HT-29 (cell line): ENCODE results near the gene DISP3. TPM values are rescaled to one million over a fixed set of nuclear protein-coding genes. Genes with fewer than 3 reads are reported as not detected.

ENCODE experiments used
- DNase-seq: peaks from one replicate; pipeline ENCODE4 v3.0.0-alpha.2; 2015; ENCODE audit warnings: low spot score
- total RNA-seq: library from RNA; depleted of rRNA; stranded (reverse); fragments of >200 nt; shearing (Covaris generic); gene quantifications from 2 replicates; pipeline ENCODE4 v1.2.3, GENCODE V29; 2014; rRNA removed

Gene DISP3
- total RNA-seq = 0.05 and 0.60 TPM in 2 replicates

- DNase-seq = peak; percentile 68
Measured at GRCh38 chr1:11478571-11479374, at the start of gene DISP3. TSS of gene DISP3 (plus strand) at chr1:11479155. CDS start at chr1:11500993, 21,838 bp downstream.

- DNase-seq = no peak
Measured at GRCh38 chr1:11429226-11429625, 49.7 kb upstream of the DISP3 start.

- DNase-seq = no peak
Measured at GRCh38 chr1:11429935-11430334, 49.0 kb upstream of the DISP3 start.

GRCh38 chr1:11431941-11432507 is 46.9 kb upstream of the DISP3 start:
- DNase-seq = no peak

GRCh38 chr1:11432526-11432925 is 46.4 kb upstream of the DISP3 start:
- no peak for DNase-seq

GRCh38 chr1:11434501-11434900 is 44.5 kb upstream of the DISP3 start:
- no peak for DNase-seq

GRCh38 chr1:11434926-11435325 is 44.0 kb upstream of the DISP3 start:
- no peak for DNase-seq

- no peak for DNase-seq
Measured at GRCh38 chr1:11438996-11439395, 40.0 kb upstream of the DISP3 start.

GRCh38 chr1:11441211-11441952 is 37.6 kb upstream of the DISP3 start:
- no peak for DNase-seq

GRCh38 chr1:11443043-11443442 is 35.9 kb upstream of the DISP3 start:
- DNase-seq = no peak

GRCh38 chr1:11443961-11444658 is 34.8 kb upstream of the DISP3 start:
- no peak for DNase-seq

GRCh38 chr1:11444907-11445306 is 34.0 kb upstream of the DISP3 start:
- DNase-seq = no peak

- no peak for DNase-seq
Measured at GRCh38 chr1:11447903-11448302, 31.1 kb upstream of the DISP3 start.

- no peak for DNase-seq
Measured at GRCh38 chr1:11448373-11449099, 30.4 kb upstream of the DISP3 start.

- DNase-seq = no peak
Measured at GRCh38 chr1:11449100-11449403, 29.9 kb upstream of the DISP3 start.

GRCh38 chr1:11450310-11450709 is 28.6 kb upstream of the DISP3 start:
- DNase-seq = no peak

GRCh38 chr1:11453742-11454491 is 25.0 kb upstream of the DISP3 start:
- DNase-seq = no peak

GRCh38 chr1:11455967-11456570 is 22.9 kb upstream of the DISP3 start:
- DNase-seq = no peak

- no peak for DNase-seq
Measured at GRCh38 chr1:11456965-11457364, 22.0 kb upstream of the DISP3 start.

GRCh38 chr1:11458811-11459275 is 20.1 kb upstream of the DISP3 start:
- no peak for DNase-seq
